ENCODE results near the gene MAG.

The MAG gene

DNA sequence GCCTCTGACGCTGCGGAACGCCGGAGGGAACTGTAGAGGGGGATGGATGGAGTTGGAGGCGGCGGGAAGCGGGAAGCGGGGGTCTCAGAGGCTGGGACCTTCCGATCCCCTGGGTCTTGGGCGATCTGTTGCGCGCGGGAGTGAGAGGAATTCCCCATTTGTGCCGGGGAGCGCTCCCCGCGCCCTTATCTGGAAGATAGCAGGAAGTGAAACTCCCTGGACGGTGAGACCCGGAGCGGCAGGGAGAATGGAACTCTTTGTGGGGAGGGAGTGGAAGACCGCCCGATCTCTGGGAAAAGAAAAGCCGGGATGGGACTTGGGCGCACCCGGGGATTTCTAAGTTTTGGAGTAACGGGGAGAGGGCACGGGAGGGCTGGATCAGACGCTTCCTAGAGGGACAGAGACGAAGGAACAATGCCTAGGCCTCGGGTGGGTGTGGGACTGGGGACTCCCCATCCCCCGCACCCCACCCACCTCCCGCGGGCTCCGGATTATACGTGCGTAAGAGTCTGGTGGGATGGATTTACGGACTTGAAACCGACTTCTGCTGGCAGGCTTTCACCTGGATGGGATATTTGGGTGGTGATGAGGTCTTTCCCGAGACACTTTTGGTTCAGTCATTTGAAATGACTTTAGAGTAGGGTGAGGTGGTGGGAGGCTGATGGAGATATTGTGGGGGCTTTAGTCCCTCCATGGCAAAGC, 42.7 kb upstream of the MAG start:
- Histone ChIP-seq H3K4me1 (ENCODE audit: low read length) (peaks cover 10% of the 10 kb centered on the region), H2AFZ (ENCODE audit: low read depth, low read length) (no peak overlapping the region), H3K9ac (ENCODE audit: low read length) (no peak overlapping the region), H3K4me3 (ENCODE audit: low read length) (no peak overlapping the region), H3K79me2 (ENCODE audit: low read length) (no peaks in the 10 kb centered on the region), H4K20me1 (ENCODE audit: insufficient read depth, low read length) (no peaks in the 10 kb centered on the region), H3K27me3 (ENCODE audit: low read depth, low read length) (peaks cover 26% of the 10 kb centered on the region), H3K4me2 (ENCODE audit: low read length) (no peak overlapping the region), H3K27ac (ENCODE audit: low read length) (no peak overlapping the region), H3K36me3 (replicated peaks; ENCODE audit: low read depth, low read length) (no peaks in the 10 kb centered on the region), H3K9me3 (ENCODE audit: insufficient read depth, low read length) (peaks cover 3% of the 10 kb centered on the region; the same call in 1 of the 2 replicates)
- no peak for TF ChIP-seq EZH2phosphoT487 (IDR thresholded peaks at IDR 0.05; ENCODE audit: low read depth)
- TF ChIP-seq, protein P1, sequence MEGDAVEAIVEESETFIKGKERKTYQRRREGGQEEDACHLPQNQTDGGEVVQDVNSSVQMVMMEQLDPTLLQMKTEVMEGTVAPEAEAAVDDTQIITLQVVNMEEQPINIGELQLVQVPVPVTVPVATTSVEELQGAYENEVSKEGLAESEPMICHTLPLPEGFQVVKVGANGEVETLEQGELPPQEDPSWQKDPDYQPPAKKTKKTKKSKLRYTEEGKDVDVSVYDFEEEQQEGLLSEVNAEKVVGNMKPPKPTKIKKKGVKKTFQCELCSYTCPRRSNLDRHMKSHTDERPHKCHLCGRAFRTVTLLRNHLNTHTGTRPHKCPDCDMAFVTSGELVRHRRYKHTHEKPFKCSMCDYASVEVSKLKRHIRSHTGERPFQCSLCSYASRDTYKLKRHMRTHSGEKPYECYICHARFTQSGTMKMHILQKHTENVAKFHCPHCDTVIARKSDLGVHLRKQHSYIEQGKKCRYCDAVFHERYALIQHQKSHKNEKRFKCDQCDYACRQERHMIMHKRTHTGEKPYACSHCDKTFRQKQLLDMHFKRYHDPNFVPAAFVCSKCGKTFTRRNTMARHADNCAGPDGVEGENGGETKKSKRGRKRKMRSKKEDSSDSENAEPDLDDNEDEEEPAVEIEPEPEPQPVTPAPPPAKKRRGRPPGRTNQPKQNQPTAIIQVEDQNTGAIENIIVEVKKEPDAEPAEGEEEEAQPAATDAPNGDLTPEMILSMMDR (IDR thresholded peaks at IDR 0.05; ENCODE audit: low read depth, low read length) = no peak

DNA sequence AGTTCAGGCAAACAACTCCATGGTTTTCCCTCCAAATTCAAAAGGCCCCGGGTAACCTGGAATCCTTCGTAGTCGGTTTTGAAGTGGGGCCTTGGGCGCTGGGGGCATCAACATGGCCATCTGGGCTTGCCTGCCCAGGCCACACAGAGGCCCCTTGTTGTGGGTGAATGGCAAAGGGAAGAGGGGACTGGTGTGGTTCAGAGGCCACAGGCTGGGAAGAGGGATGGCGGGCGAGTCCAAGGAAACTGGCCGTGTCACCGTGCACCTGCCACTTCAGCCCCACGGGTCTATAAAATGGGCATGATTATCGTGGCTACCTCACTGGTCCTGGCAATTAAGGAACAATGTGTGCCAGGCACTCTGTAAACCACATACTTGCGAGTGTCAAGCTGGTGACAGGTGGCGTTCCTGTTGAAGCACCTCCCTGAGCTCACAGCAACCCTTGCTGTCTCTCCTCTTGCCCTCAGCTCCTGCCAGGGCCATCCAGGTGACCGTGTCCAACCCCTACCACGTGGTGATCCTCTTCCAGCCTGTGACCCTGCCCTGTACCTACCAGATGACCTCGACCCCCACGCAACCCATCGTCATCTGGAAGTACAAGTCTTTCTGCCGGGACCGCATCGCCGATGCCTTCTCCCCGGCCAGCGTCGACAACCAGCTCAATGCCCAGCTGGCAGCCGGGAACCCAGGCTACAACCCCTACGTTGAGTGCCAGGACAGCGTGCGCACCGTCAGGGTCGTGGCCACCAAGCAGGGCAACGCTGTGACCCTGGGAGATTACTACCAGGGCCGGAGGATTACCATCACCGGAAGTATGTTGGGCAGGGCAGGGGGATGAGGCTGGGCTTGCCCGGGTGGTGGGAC, 41.9 kb upstream of the MAG start:
- H3K27me3 ChIP-seq (ENCODE audit: low read depth, low read length) = peaks cover 22% of the 10 kb centered on the region
- H4K20me1 ChIP-seq (ENCODE audit: insufficient read depth, low read length) = no peaks in the 10 kb centered on the region
- no peaks in the 10 kb centered on the region for H3K36me3 ChIP-seq (replicated peaks; ENCODE audit: low read depth, low read length)
- H3K4me3 ChIP-seq (ENCODE audit: low read length) = no peak overlapping the region
- TF ChIP-seq, protein P1 (IDR thresholded peaks at IDR 0.05; ENCODE audit: low read depth, low read length) = no peak
- no peak for TF ChIP-seq EZH2phosphoT487 (IDR thresholded peaks at IDR 0.05; ENCODE audit: low read depth)
- H3K79me2 ChIP-seq (ENCODE audit: low read length) = no peaks in the 10 kb centered on the region
- H2AFZ ChIP-seq (ENCODE audit: low read depth, low read length) = no peak overlapping the region
- H3K4me2 ChIP-seq (ENCODE audit: low read length) = no peak overlapping the region
- peaks cover 10% of the 10 kb centered on the region for H3K4me1 ChIP-seq (ENCODE audit: low read length)
- H3K27ac ChIP-seq (ENCODE audit: low read length) = no peak overlapping the region
- H3K9ac ChIP-seq (ENCODE audit: low read length) = no peak overlapping the region
- H3K9me3 ChIP-seq (ENCODE audit: insufficient read depth, low read length) = no peaks in the 10 kb centered on the region

DNA sequence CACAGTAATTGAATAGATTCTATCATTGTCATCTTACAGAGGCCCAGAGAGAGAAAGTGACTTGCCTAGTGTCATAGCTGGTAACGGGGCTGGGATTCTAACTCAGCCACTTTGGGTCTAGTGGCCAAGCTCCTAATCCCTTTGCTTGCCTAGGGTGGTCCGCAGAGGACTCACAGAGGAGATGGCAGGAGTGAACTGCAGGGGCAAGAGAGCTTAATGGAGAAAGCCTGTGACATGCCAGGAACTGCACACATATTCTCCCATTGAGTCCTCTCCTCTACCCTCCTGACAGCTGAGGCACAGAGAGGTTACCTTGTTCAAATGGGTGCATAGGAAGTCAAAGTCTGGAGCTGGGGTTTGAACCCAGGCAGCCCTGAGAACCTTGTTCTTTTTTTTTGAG, 40.5 kb upstream of the MAG start:
- no peak overlapping the region for H3K4me2 ChIP-seq (ENCODE audit: low read length)
- no peak overlapping the region for H3K27ac ChIP-seq (ENCODE audit: low read length)
- H3K4me3 ChIP-seq (ENCODE audit: low read length) = no peak overlapping the region
- H3K4me1 ChIP-seq (ENCODE audit: low read length) = peaks cover 10% of the 10 kb centered on the region
- H4K20me1 ChIP-seq (ENCODE audit: insufficient read depth, low read length) = no peaks in the 10 kb centered on the region
- no peaks in the 10 kb centered on the region for H3K79me2 ChIP-seq (ENCODE audit: low read length)
- no peak overlapping the region for H2AFZ ChIP-seq (ENCODE audit: low read depth, low read length)
- TF ChIP-seq, protein P1 (IDR thresholded peaks at IDR 0.05; ENCODE audit: low read depth, low read length) = no peak
- no peak for TF ChIP-seq EZH2phosphoT487 (IDR thresholded peaks at IDR 0.05; ENCODE audit: low read depth)
- no peaks in the 10 kb centered on the region for H3K9me3 ChIP-seq (ENCODE audit: insufficient read depth, low read length)
- H3K9ac ChIP-seq (ENCODE audit: low read length) = no peak overlapping the region
- no peaks in the 10 kb centered on the region for H3K36me3 ChIP-seq (replicated peaks; ENCODE audit: low read depth, low read length)
- peaks cover 16% of the 10 kb centered on the region for H3K27me3 ChIP-seq (ENCODE audit: low read depth, low read length)

All from OCI-LY3 (cell line).